ENCODE measurements around the gene IKZF3.
A peak's percentile ranks its signal among the peaks of the same experiment; 100 is the strongest.
"Not testable (repeated sequence)": the region's sequence is repeated elsewhere in the genome, so short reads cannot be mapped to it uniquely, and the experiment has no call there.

IKZF3 gene

DNA sequence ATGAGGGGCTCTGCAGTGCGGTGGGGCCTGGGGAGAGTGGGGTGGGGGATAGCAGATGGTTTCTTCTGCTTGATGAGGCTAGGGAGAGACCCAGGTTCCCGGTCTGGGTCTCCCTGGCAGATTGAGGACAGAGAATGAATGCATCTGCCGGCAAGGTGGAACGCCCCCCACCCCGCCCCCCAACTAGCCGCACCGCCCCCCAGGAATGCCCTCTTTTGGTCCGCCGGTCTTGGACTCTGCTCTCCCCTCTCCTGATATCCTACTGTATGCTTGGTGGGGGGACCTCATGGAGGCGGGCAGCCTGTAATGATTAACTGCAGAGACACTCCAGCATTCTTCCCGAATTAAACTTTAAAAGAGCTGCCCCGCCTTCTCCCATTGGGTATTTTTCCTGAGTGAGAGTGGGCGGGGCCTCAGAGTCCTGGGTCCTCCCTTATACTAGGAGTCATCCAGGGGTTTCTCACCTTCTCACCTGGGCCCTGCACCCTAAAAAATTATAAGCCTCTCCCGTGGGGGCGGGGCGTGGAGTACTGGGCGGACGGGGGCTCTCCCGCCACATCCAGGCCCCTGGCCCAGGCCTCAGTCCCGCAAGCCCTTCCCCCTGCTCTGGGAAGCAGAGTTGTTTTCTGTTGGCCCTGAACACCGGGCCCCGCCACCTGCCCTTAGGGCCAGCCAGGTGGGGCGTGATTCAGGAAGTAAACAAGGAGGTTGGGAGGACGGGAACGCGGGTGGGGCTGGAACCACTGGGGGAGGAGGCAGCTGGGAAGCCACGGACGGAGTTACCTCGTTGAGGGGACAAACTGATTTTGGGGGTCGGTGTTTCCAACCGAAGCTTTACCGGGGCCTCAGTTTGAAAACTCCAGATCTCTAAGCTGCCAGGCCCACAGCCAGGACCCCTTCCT lies 124.9 kb downstream of the IKZF3 start:
- no peak for DNase-seq

DNA sequence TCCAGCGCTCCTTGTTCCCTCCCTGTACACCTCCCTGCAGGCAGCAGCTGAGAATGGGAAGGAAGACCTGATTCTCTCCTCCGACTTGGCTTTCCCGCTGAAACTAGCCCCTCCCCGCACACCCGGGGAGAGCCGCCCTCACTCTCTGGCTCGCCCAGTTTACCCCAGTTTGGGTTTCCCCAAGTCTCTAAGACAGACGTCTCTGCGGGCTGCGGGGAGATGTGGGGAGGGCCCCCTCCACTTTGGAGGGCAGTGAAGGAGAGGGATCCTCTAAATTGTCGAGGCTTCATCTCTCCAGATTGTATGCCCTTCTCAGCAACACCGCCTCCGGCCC lies 125.6 kb downstream of the IKZF3 start:
- peak; percentile 29 for DNase-seq

DNA sequence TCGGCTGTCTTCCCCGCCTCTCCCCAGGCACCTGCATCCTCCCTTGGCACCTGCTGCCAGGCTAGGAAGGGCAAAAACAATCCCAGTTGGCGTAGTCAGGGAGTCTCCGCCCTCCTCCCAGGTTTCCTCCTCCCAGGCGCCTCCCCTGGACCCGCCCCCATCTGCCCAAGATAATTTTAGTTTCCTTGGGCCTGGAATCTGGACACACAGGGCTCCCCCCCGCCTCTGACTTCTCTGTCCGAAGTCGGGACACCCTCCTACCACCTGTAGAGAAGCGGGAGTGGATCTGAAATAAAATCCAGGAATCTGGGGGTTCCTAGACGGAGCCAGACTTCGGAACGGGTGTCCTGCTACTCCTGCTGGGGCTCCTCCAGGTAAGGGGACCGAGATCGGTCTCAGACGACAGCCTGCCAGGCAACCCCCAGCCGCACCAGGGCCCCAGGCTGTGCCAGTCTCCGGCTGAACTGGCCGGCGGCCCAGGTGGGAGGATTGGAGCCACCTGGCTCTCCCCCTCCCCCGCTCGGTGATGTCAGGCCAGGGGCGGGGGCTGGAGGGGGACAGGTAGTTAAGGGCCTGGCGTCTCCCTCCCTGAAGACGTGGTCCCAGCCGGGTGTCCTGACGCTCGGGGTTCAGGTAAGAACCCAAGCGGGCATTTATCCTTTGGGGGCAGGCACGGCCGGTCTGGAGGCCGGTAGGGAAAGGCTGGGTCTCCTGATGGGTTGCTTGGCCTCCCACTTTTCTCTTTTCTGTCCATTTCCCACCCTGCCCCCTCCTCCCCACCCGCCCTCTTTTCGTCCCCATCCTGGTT lies 126.1 kb downstream of the IKZF3 start, which contains the start of gene GRB7:
GRB7 (plus strand) TSS at position 179 of the 808 bp plus-strand sequence. CDS start 4,364 bp downstream, outside the sequence.
- DNase-seq, result no peak

DNA sequence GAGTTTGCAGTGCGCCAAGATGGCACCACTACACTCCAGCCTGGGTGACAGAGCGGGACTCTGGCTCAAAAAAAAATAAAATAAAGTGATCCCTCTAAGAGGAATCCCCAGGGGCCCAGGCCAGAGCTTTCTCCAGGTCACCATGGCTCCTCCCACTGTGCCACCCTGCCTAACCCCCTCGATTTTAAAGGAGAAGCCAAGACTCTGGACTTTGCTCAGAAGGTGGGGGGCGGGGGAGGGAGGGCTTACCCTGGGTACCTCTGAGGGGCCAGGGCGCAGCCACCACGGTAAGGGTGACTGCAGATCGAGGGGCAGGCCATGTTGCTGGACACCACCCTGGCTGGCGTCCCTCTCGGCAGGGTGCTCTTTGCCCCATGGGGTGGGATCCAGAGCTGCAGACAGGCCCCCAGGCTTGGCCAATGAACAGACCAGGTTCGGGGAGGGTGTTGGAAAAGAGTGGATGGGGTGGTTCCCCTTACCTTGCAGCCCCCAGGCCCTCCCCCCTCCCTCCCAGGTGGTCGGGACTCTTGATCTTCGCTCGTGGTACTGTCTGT lies 126.8 kb downstream of the IKZF3 start:
- no peak for DNase-seq

DNA sequence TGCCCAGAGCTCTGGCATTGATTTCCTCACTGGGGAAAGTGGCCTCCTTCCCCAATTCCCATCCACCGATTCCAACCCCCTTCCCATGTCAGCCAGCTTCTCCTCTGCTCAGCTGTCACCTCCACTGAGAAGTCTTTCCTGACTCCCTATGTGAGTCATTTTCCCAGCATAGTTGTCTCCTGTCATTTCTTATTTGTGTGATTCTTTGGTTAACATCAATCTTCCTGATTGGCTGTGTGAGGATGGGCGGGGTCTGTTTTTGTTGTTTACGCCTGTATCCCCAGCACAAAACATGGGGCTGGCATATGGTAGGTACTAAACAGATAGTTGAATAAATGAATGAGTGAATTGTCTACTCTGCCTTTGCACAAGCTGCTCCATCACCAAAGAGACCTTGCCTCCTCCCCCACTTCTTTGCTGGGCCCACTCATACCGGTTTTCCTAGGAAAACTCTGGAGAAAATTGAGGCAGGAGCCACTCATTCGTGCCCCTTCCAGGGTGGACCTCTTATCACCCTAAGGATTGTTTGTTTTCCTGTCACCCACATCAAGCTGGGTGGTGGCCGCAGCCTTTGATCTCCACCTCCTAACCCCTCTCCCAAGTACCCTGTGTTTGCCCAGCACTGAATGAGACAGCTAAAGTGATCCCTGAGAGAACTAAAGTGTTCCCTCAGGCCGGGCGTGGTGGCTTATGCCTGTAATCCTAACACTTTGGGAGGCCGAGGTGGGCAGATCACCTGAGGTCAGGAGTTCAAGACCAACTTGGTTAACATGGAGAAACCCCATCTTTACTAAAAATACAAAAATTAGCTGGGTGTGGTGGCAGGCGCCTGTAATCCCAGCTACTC lies 127.6 kb downstream of the IKZF3 start:
- DNase-seq, result no peak

DNA sequence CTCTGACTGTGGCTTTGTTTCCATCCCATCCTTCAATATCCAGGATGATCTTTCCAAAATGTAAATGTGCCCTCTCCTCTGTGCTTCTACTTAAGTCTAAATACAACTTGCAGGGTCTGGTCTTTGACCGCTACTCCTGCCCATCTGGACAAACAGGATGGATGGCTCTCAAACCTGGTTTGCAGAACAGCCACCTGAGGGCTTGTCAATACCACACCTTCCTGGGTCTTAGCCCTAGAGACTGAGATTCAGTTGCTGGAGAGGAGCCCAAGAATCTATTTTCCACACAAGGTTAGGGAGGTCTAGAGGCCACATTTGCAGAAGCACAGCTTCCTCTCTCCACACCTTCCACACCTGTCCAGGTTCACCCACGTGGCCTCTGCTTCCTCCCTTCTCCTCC lies 128.2 kb downstream of the IKZF3 start:
- DNase-seq, result no peak

DNA sequence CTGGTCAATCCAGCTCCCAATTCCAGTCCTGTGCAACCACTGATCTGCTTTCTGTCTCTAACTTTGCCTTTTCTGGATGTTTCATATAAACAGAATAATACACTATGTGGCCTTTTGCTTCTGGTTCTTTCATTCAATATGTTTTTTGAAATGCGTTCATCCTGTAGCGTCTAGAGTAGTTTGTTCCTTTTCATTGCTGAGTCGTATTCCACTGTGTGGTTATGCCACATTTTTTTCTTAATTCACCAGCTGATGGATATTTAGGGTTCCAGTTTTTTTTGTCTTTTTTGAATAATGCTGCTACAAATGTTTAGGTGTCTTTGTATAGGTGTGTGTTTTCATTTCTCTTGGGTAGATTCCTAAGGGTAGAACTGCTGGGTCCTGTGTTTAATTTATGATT lies 131.5 kb downstream of the IKZF3 start:
- DNase-seq, result no peak

DNA sequence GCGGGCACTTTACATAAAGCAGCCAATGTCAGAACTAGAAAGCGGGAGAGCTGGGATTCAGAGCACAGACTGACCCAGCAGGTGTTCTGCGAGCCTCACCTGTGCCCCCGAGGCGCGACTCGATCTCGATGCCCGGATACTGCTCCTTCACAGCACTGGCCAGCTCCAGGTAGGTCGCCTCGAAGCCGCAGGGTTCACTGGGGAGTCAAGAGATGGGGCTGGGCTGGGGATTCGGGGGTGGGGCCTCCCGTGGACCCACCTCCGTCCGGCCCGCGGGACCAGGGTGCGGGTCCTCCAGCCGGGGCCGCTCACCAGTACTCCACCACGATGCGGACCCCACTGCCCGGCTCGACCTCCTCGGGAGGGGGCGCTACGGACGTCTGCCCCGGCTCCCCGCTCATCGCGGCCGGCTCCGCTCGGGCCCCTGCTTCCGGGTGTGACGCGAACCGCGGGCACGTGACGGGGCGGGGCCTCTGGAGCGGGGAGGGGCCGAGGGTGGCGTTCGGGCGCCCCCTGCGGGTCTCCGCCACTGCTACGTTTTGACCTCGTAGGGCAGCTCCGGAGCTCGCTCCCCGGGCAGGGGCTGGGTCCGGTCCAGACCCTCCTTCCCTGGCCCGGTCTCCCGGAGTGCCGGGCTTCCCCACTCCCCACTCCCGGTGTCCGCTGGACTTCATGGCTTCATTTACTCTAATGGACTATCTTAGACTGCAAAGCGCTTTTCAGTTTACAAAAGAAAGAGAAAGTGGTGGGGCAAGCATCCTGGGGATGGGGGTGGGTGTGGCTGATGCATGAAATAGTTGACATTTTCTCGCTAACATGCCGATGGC lies 133.8 kb downstream of the IKZF3 start, which contains the start of gene MIEN1:
MIEN1 (minus strand) TSS at position 438 of the 827 bp plus-strand sequence; CDS start at position 401, 37 bp downstream.
- peak; percentile 95 for DNase-seq

DNA sequence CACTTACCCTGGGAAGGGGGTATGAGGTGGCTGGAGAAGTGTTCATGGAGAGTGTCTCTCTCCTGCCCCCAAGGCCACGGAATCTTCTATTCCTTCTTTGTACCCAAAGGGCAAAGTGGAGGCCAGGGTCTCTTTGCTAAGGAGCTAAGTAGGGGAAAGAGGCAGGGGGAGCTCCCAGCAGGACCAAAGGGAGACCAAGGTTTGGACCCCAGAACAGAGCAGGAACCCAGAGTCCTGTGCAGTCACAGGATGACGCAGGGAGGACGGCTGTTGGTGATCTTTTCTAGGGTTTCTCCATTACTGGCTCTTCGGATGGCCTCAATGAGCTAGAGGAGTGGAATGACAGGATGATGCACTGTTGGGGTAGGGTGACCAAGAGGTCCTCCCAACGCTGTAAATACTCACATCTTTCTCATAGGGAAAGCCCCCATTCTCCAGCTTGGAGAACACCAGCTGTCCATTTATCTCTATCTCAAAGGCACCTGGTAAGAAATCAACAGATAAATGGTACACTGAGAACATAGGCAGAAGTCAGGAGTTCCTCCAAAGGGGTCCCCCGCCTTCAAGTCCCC lies 134.7 kb downstream of the IKZF3 start:
- no peak for DNase-seq

DNA sequence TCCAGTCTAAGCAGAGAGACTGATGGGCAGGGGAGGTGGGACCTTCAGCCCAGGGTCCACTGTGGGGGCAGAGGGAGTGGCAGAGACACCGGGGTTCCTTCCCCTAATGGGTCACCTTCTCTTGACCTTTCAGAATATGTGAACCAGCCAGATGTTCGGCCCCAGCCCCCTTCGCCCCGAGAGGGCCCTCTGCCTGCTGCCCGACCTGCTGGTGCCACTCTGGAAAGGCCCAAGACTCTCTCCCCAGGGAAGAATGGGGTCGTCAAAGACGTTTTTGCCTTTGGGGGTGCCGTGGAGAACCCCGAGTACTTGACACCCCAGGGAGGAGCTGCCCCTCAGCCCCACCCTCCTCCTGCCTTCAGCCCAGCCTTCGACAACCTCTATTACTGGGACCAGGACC lies 136.6 kb downstream of the IKZF3 start:
- no peak for DNase-seq

DNA sequence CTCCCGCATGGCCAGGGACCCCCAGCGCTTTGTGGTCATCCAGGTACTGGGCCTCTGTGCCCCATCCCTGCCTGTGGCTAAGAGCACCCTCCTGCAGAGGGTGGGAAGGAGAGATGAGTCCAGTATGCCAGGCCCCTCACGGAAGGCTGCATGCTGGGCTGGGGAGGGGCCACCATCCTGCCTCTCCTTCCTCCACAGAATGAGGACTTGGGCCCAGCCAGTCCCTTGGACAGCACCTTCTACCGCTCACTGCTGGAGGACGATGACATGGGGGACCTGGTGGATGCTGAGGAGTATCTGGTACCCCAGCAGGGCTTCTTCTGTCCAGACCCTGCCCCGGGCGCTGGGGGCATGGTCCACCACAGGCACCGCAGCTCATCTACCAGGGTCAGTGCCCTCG lies 137.5 kb downstream of the IKZF3 start:
- no peak for DNase-seq

DNA sequence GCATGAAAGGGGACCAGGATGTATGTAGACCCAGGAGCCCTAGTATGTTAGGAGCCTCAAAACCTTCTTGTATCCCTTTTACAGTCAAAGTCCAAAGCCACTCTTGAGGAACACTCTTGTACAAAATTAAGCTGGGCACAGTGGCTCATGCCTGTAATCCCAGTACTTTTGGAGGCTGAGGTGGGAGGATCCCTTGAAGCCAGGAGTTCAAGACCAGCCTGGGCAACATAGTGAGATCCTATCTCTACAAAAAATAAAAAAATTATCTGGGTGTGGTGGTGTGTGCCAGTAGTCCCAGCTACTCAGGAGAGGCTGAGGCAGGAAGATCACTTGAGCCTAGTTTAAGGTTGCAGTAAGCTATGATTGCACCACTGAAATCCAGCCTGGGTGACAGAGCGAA lies 138.2 kb downstream of the IKZF3 start:
- not testable (repeated sequence) for DNase-seq

DNA sequence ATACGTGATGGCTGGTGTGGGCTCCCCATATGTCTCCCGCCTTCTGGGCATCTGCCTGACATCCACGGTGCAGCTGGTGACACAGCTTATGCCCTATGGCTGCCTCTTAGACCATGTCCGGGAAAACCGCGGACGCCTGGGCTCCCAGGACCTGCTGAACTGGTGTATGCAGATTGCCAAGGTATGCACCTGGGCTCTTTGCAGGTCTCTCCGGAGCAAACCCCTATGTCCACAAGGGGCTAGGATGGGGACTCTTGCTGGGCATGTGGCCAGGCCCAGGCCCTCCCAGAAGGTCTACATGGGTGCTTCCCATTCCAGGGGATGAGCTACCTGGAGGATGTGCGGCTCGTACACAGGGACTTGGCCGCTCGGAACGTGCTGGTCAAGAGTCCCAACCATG lies 139.4 kb downstream of the IKZF3 start:
- DNase-seq, result no peak

DNA sequence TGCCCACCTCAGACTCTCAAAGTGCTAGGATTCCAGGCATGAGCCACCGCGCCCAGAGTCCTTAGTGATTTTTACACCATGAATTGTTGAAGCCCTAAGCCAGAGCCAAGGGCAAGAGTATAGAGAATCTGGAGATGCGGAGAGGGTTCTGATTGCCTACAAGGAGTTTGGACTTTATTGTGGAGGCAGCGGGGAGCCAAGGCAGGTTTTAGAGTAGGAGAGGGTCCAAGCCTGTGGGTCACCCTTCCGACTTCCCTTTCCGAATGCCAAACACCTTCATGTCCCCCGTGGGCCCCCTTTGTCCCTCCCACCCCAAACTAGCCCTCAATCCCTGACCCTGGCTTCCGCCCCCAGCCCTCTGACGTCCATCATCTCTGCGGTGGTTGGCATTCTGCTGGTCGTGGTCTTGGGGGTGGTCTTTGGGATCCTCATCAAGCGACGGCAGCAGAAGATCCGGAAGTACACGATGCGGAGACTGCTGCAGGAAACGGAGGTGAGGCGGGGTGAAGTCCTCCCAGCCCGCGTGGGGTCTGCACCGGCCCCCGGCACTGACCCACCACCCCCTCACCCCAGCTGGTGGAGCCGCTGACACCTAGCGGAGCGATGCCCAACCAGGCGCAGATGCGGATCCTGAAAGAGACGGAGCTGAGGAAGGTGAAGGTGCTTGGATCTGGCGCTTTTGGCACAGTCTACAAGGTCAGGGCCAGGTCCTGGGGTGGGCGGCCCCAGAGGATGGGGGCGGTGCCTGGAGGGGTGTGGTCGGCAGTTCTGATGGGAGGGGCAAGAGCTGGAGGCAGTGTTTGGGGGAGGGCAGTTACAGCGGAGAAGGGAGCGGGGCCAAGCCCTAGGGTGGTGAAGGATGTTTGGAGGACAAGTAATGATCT lies 140.9 kb downstream of the IKZF3 start:
- DNase-seq, result peak; percentile 27

DNA sequence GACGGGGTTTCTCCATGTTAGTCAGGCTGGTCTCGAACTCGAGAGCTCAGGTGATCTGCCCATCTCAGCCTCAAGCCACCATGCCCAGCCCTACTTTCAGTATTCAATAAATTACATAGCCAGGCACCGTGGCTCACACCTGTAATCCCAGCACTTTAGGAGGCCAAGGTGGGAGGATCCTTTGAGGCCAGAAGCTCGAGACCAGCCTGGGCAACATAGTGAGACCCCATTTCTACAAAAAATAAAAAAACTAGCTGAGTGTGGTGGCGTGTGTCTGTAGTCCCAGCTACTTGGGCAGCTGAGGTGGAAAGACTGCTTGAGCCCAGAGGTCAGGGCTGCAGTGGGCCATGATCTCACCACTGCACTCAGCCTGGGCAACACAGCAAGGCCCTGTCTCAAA lies 142.0 kb downstream of the IKZF3 start:
- DNase-seq, result no peak

DNA sequence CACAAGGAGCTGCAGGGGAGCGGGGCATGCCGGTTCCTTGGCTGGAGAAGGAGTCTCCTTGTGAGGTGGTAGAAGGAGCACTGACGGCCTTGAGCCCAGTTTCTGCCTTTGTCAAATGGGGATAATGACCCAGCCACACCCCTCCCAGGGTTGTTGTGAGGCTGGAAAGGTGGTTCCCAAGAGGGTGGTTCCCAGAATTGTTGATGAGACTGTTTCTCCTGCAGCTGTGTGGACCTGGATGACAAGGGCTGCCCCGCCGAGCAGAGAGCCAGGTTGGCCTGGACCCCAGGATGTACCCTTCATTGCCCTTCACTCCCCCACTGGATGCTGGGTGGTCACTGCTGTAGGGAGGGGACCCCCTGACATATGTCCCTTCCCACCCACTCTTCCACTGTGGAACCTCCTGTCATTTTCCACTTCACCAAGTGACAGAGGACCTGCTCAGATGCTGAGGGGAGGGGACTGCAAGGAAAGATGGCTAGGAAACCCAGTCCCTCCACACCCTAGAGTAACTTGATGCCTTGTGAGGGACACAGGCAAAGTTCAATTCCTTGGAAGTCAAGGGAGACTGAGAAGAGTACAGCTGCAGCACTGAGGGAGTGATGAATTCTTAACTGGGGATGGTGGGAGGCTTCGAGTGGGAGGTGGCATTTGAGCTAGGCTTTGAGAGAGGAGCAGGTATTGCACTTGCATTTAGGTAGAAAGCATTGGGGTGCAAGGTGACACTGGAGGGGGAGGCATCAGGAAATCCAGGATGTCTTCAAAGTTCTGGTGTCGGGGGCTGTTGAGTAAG lies 144.4 kb downstream of the IKZF3 start:
- no peak for DNase-seq

DNA sequence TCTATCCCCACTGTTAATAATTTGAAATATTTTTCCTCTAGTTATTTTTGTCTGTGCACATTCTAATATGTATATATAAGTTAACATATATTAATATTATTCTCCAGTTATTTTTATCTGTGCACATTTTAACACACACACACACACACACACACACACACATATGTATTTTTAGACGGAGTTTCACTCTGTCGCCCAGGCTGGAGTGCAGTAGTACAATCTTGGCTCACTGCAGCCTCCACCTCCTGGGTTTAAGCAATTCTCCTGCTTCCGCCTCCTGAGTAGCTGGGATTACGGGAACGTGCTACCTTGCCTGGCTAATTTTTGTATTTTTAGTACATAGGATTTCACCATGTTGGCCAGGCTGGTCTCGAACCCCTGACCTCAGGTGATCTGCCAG lies 146.5 kb downstream of the IKZF3 start:
- DNase-seq, result no peak

DNA sequence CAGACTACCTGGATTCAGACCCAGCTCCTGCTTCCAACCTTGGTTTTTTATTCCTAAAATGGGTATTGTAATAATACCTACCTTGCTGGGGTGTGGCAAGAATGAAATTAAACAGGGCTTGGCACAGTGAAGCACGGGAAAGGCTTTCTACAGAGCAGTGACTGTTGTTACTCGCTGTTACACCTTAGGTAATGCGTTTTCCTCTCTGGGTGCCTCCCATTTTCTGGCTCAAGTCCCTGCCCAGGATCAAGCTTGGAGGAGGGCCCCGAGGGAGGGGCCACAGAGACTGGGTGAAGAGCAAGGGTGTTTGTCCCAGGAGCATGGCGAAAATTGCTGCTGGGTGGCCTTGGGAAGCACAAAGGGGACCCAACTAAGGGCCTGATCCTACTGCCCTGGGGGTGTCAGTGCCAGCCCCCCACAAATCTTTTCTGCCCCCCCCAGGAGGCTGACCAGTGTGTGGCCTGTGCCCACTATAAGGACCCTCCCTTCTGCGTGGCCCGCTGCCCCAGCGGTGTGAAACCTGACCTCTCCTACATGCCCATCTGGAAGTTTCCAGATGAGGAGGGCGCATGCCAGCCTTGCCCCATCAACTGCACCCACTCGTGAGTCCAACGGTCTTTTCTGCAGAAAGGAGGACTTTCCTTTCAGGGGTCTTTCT lies 147.1 kb downstream of the IKZF3 start:
- no peak for DNase-seq

All from activated CD4-positive, alpha-beta T cell treated with anti-CD3 and anti-CD28 coated beads, Interleukin-10, Interleukin-2, amounts not matched to agents 100 ng/mL and 50 ng/mL, durations not matched to agents 16 hours and 8 hours (primary cell).